ENCODE results near the gene DEFB121. TPM values are rescaled to one million over a fixed set of nuclear protein-coding genes. Genes with fewer than 3 reads are reported as not detected.
"Not testable (repeated sequence)": the region's sequence is repeated elsewhere in the genome, so short reads cannot be mapped to it uniquely, and the experiment has no call there.

DEFB121 gene
- total and polyA plus RNA-seq, 2 donors (not counting 1 experiment from before 2014, with no cell fraction given), result not detected

DNA sequence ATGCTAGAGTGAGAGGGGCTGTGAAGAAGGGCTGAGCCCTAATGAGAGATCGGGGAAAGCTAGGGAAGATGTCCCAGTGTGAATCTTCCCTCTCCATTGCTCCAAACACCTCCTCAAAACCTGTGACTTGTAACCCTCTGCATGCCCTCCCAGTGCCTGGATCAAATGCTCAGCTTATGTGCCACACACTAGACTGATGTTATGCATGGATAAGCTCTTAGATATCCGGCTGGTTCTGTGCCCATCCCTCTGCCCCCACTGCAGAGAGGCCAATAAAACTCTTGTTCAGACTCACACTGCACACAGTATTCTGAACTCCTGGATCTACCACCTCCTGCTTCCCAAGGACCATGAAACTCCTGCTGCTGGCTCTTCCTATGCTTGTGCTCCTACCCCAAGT, 37.7 kb downstream of the DEFB121 start, which contains the start of gene DEFB118:
DEFB118 (plus strand) TSS at position 301 of the 400 bp plus-strand sequence; CDS start at position 351, 50 bp downstream.
- no peak within 1 kb of the TSS for H3K9ac ChIP-seq (ENCODE audit: insufficient read depth, low read length)
- no peak within 1 kb of the TSS for H3K4me3 ChIP-seq (replicated peaks in 1 of 4; ENCODE audit: control extremely low read depth in 1 of 4, insufficient read depth in 1 of 4, low read depth in 3 of 4, low read length in 4 of 4)
- DNase-seq (ENCODE audit: low read depth in 2 of 2), result no peak
- H4K20me1 ChIP-seq (ENCODE audit: control insufficient read depth, extremely low read depth, insufficient read depth, low read length), result no peaks in the 10 kb centered on the region
- no peaks in the 10 kb centered on the region for H3K27me3 ChIP-seq (ENCODE audit: control insufficient read depth, insufficient read depth, low read length)
- H3K79me2 ChIP-seq (ENCODE audit: control insufficient read depth, insufficient read depth, low read length), result no peaks in the 10 kb centered on the region
- H3K4me1 ChIP-seq (ENCODE audit: control insufficient read depth, extremely low read depth, insufficient read depth, low read length), result no peaks in the 10 kb centered on the region
- no peak within 1 kb of the TSS for H2AFZ ChIP-seq (ENCODE audit: low read length)
- no peak for TF ChIP-seq EZH2 (IDR thresholded peaks at IDR 0.05; ENCODE audit: low read length, missing control alignments)
- TF ChIP-seq CTCF (conservative IDR thresholded peaks at IDR 0.05 in 1 of 2, IDR thresholded peaks at IDR 0.05 in 1 of 2; ENCODE audit: low read depth in 1 of 2, low read length in 2 of 2), result no peak
- H3K36me3 ChIP-seq (ENCODE audit: control insufficient read depth, insufficient read depth, low read length), result no peaks in the 10 kb centered on the region
- no peak within 1 kb of the TSS for H3K4me2 ChIP-seq (ENCODE audit: extremely low read depth, insufficient read depth, low read length)
- H3K9me3 ChIP-seq (ENCODE audit: control insufficient read depth, insufficient read depth, low read depth, low read length), result no peaks in the 10 kb centered on the region
- H3K27ac ChIP-seq (ENCODE audit: insufficient read depth, low read length), result no peak within 1 kb of the TSS

- not testable (repeated sequence) for H3K27me3 ChIP-seq (ENCODE audit: control insufficient read depth, insufficient read depth, low read length); H3K9me3 ChIP-seq (ENCODE audit: control insufficient read depth, insufficient read depth, low read depth, low read length); H3K27ac ChIP-seq (ENCODE audit: insufficient read depth, low read length); H2AFZ ChIP-seq (ENCODE audit: low read length); DNase-seq (ENCODE audit: low read depth in 2 of 2); H3K36me3 ChIP-seq (ENCODE audit: control insufficient read depth, insufficient read depth, low read length); H3K4me1 ChIP-seq (ENCODE audit: control insufficient read depth, extremely low read depth, insufficient read depth, low read length); H3K9ac ChIP-seq (ENCODE audit: insufficient read depth, low read length); H4K20me1 ChIP-seq (ENCODE audit: control insufficient read depth, extremely low read depth, insufficient read depth, low read length); H3K4me2 ChIP-seq (ENCODE audit: extremely low read depth, insufficient read depth, low read length); H3K79me2 ChIP-seq (ENCODE audit: control insufficient read depth, insufficient read depth, low read length); H3K4me3 ChIP-seq (replicated peaks in 1 of 4; ENCODE audit: control extremely low read depth in 1 of 4, insufficient read depth in 1 of 4, low read depth in 3 of 4, low read length in 4 of 4)
These were observed 41.7 kb downstream of the DEFB121 start for GRCh38 chr20:31364272-31364671.

- Histone ChIP-seq H3K36me3 (ENCODE audit: control insufficient read depth, insufficient read depth, low read length) (no peaks in the 10 kb centered on the region), H3K9ac (ENCODE audit: insufficient read depth, low read length) (no peak overlapping the region), H3K27ac (ENCODE audit: insufficient read depth, low read length) (no peak overlapping the region), H3K4me1 (ENCODE audit: control insufficient read depth, extremely low read depth, insufficient read depth, low read length) (no peaks in the 10 kb centered on the region), H3K4me2 (ENCODE audit: extremely low read depth, insufficient read depth, low read length) (no peak overlapping the region), H3K4me3 (replicated peaks in 1 of 4; ENCODE audit: control extremely low read depth in 1 of 4, insufficient read depth in 1 of 4, low read depth in 3 of 4, low read length in 4 of 4) (no peak overlapping the region), H2AFZ (ENCODE audit: low read length) (no peak overlapping the region), H3K9me3 (ENCODE audit: control insufficient read depth, insufficient read depth, low read depth, low read length) (no peaks in the 10 kb centered on the region), H3K79me2 (ENCODE audit: control insufficient read depth, insufficient read depth, low read length) (no peaks in the 10 kb centered on the region), H4K20me1 (ENCODE audit: control insufficient read depth, extremely low read depth, insufficient read depth, low read length) (no peaks in the 10 kb centered on the region), H3K27me3 (ENCODE audit: control insufficient read depth, insufficient read depth, low read length) (no peaks in the 10 kb centered on the region)
- TF ChIP-seq CTCF (conservative IDR thresholded peaks at IDR 0.05 in 1 of 2, IDR thresholded peaks at IDR 0.05 in 1 of 2; ENCODE audit: low read depth in 1 of 2, low read length in 2 of 2), result no peak
- TF ChIP-seq EZH2 (IDR thresholded peaks at IDR 0.05; ENCODE audit: low read length, missing control alignments), result no peak
- no peak for DNase-seq (ENCODE audit: low read depth in 2 of 2)
These were observed 42.7 kb downstream of the DEFB121 start for GRCh38 chr20:31363295-31363694.
